ENCODE measurements around the gene RC3H2.

RC3H2 gene

GRCh38 chr9:122820490-122820845 is 84.7 kb downstream of the RC3H2 start:
- Histone ChIP-seq H3K4me1 (ENCODE audit: insufficient read depth, low read length) (no peaks in the 10 kb centered on the region; the same call in 1 of the 2 replicates), H3K36me3 (ENCODE audit: insufficient read depth, low read length) (peaks cover 63% of the 10 kb centered on the region), H3K27me3 (ENCODE audit: insufficient read depth, low read length, poor library complexity) (no peaks in the 10 kb centered on the region), H3K9me3 (ENCODE audit: insufficient read depth, low read length, severe bottlenecking) (no peaks in the 10 kb centered on the region), H3K79me2 (ENCODE audit: insufficient read depth, low read length) (peaks cover 15% of the 10 kb centered on the region), H3K27ac (ENCODE audit: low read length) (no peak overlapping the region), H4K20me1 (ENCODE audit: insufficient read depth, low read length) (peaks cover 6% of the 10 kb centered on the region; the same call in 1 of the 2 replicates), H3K4me2 (ENCODE audit: insufficient read depth, low read length) (no peak overlapping the region), H2AFZ (ENCODE audit: low read depth, low read length) (no peak overlapping the region), H3K4me3 (ENCODE audit: low read depth in 1 of 2, low read length in 2 of 2) (no peak overlapping the region), H3K9ac (ENCODE audit: low read depth, low read length) (no peak overlapping the region)
- DNase-seq (no peak), ATAC-seq (ENCODE audit: insufficient read depth, low read depth) (no peak)
- TF ChIP-seq EZH2 (IDR thresholded peaks at IDR 0.05; ENCODE audit: borderline replicate concordance, low read depth, low read length, severe bottlenecking): no peak
- TF ChIP-seq, protein P1, sequence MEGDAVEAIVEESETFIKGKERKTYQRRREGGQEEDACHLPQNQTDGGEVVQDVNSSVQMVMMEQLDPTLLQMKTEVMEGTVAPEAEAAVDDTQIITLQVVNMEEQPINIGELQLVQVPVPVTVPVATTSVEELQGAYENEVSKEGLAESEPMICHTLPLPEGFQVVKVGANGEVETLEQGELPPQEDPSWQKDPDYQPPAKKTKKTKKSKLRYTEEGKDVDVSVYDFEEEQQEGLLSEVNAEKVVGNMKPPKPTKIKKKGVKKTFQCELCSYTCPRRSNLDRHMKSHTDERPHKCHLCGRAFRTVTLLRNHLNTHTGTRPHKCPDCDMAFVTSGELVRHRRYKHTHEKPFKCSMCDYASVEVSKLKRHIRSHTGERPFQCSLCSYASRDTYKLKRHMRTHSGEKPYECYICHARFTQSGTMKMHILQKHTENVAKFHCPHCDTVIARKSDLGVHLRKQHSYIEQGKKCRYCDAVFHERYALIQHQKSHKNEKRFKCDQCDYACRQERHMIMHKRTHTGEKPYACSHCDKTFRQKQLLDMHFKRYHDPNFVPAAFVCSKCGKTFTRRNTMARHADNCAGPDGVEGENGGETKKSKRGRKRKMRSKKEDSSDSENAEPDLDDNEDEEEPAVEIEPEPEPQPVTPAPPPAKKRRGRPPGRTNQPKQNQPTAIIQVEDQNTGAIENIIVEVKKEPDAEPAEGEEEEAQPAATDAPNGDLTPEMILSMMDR (IDR thresholded peaks at IDR 0.05; ENCODE audit: borderline replicate concordance, extremely low read depth, low read length, poor library complexity, severe bottlenecking): no peak

DNA sequence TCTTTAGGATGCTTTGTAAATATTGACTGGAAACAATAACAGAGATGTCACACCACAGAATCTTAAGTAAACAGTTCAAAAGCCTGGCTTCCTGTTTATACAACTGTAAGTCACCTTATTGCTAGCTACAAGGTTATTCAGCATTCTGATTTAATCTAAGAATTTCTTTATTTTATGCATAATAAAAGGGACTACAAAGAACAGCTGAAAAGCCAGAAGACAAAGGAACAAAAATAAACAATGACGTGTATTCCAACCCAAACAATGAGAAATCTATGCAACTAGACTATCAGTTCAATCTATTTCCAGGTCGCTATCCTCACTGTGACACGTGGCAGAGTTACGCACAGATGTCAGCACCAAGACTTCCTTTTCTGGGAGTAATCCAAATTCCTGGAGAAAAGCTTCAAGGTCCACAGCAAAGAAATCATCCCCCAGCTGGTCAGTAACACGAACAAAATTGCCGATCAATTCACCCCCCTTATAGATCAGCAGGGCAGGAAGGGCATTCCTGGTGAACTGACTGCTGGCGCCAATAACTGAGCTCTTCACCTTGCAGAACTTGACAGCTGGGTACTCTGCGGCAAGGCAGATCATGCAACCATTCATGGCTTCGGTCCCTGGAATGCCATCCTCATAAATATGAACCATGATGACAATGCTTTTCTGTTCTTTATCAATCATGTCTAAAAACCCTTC is 85.2 kb downstream of the RC3H2 start:
- ATAC-seq (ENCODE audit: insufficient read depth, low read depth) (no peak), DNase-seq (no peak)
- Histone ChIP-seq H4K20me1 (ENCODE audit: insufficient read depth, low read length) (peaks cover 6% of the 10 kb centered on the region; the same call in 1 of the 2 replicates), H3K4me3 (ENCODE audit: low read depth in 1 of 2, low read length in 2 of 2) (no peak overlapping the region), H3K4me2 (ENCODE audit: insufficient read depth, low read length) (no peak overlapping the region), H3K9ac (ENCODE audit: low read depth, low read length) (no peak overlapping the region), H3K9me3 (ENCODE audit: insufficient read depth, low read length, severe bottlenecking) (no peaks in the 10 kb centered on the region), H3K27ac (ENCODE audit: low read length) (no peak overlapping the region), H3K4me1 (ENCODE audit: insufficient read depth, low read length) (no peaks in the 10 kb centered on the region), H2AFZ (ENCODE audit: low read depth, low read length) (no peak overlapping the region), H3K27me3 (ENCODE audit: insufficient read depth, low read length, poor library complexity) (no peaks in the 10 kb centered on the region), H3K36me3 (ENCODE audit: insufficient read depth, low read length) (peaks cover 63% of the 10 kb centered on the region), H3K79me2 (ENCODE audit: insufficient read depth, low read length) (peaks cover 11% of the 10 kb centered on the region)
- TF ChIP-seq EZH2 (IDR thresholded peaks at IDR 0.05; ENCODE audit: borderline replicate concordance, low read depth, low read length, severe bottlenecking): no peak
- TF ChIP-seq, protein P1 (IDR thresholded peaks at IDR 0.05; ENCODE audit: borderline replicate concordance, extremely low read depth, low read length, poor library complexity, severe bottlenecking): no peak

DNA sequence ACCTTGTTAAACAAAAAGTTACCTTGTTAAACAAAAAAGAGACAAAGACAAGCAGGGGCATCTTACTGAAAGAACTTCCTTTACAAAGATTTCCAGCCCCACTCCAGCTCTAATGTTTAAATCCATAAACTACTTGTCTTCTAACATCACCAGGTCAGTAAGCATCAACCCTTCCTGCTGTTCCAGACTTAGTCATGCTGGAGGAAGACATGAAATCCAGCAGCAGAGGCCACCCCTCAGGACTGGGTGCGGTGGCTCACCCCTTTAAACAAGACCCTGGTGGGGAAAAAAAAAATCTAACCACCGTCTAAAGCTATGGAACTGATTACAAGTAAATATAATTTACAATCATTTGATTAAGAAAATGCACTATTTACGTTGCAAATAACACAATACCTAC is 85.8 kb downstream of the RC3H2 start:
- Histone ChIP-seq H2AFZ (ENCODE audit: low read depth, low read length) (no peak overlapping the region), H3K4me2 (ENCODE audit: insufficient read depth, low read length) (no peak overlapping the region), H3K27me3 (ENCODE audit: insufficient read depth, low read length, poor library complexity) (no peaks in the 10 kb centered on the region), H3K4me3 (ENCODE audit: low read depth in 1 of 2, low read length in 2 of 2) (no peak overlapping the region), H3K9me3 (ENCODE audit: insufficient read depth, low read length, severe bottlenecking) (no peaks in the 10 kb centered on the region), H3K36me3 (ENCODE audit: insufficient read depth, low read length) (peaks cover 57% of the 10 kb centered on the region), H3K4me1 (ENCODE audit: insufficient read depth, low read length) (no peaks in the 10 kb centered on the region), H4K20me1 (ENCODE audit: insufficient read depth, low read length) (peaks cover 5% of the 10 kb centered on the region; the same call in 1 of the 2 replicates), H3K79me2 (ENCODE audit: insufficient read depth, low read length) (peaks cover 5% of the 10 kb centered on the region), H3K9ac (ENCODE audit: low read depth, low read length) (no peak overlapping the region), H3K27ac (ENCODE audit: low read length) (no peak overlapping the region)
- DNase-seq: no peak
- TF ChIP-seq, protein P1 (IDR thresholded peaks at IDR 0.05; ENCODE audit: borderline replicate concordance, extremely low read depth, low read length, poor library complexity, severe bottlenecking): no peak
- no peak for TF ChIP-seq EZH2 (IDR thresholded peaks at IDR 0.05; ENCODE audit: borderline replicate concordance, low read depth, low read length, severe bottlenecking)
- no peak for ATAC-seq (ENCODE audit: insufficient read depth, low read depth)

Data from DND-41 (cell line).